Keratinocyte (primary cell): Measurements from ENCODE around the gene PSMB9. TPM values are rescaled to one million over a fixed set of nuclear protein-coding genes. Genes with fewer than 3 reads are reported as not detected.
"Not testable (repeated sequence)": the region's sequence is repeated elsewhere in the genome, so short reads cannot be mapped to it uniquely, and the experiment has no call there.

ENCODE experiments used
- DNase-seq: peaks from one replicate; pipeline ENCODE4 v3.0.0-alpha.2; 2011; ENCODE audit warnings: low read depth, missing footprints, low spot score
- FAIRE-seq: peaks from 2 replicates; lab custom pipeline; 2011; peaks lifted over from hg19 to GRCh38; lab: Jason Lieb, UNC
- H2AFZ ChIP-seq: 2 replicates; pipeline ENCODE4 v1.6.0; 2012; ENCODE audit warnings: low read length, control low read depth, inconsistent platforms; ENCODE audit not compliant: control insufficient read depth
- H3K27ac ChIP-seq: 2 replicates; pipeline ENCODE4 v1.5.1; 2011; ENCODE audit warnings: low read length; ENCODE audit not compliant: control insufficient read depth, insufficient read depth
- H3K27me3 ChIP-seq: 3 replicates; pipeline ENCODE4 v1.6.0; 2011; ENCODE audit warnings: low read length; ENCODE audit not compliant: control insufficient read depth, insufficient read depth; ENCODE audit errors: extremely low read depth
- H3K36me3 ChIP-seq, 2 experiments: 2 replicates in 1 of 2; 3 replicates in 1 of 2; pipeline ENCODE4 v1.5.1; 2011; ENCODE audit warnings: low read length in 2 of 2, mild to moderate bottlenecking in 1 of 2; ENCODE audit not compliant: control insufficient read depth in 2 of 2, insufficient read depth in 2 of 2; ENCODE audit errors: extremely low read depth in 1 of 2
- H3K4me1 ChIP-seq: 3 replicates; pipeline ENCODE4 v1.5.1; 2011; ENCODE audit warnings: low read length; ENCODE audit not compliant: control insufficient read depth, insufficient read depth; ENCODE audit errors: extremely low read depth
- H3K4me2 ChIP-seq: 3 replicates; pipeline ENCODE4 v1.6.0; 2011; ENCODE audit warnings: low read depth, low read length; ENCODE audit not compliant: control insufficient read depth, insufficient read depth; ENCODE audit errors: extremely low read depth
- H3K4me3 ChIP-seq, 3 experiments: fragments of 200-600 bp in 1 of 3; sonication (generic) in 1 of 3; 2 replicates in 2 of 3; 3 replicates in 1 of 3; pipeline ENCODE4 v1.5.1; 2011 to 2016; ENCODE audit warnings: low read length in 3 of 3, mild to moderate bottlenecking in 3 of 3, control low read depth in 2 of 3, inconsistent platforms in 1 of 3, low read depth in 1 of 3, mixed read lengths in 1 of 3, mixed run types in 1 of 3, moderate library complexity in 1 of 3; ENCODE audit not compliant: control insufficient read depth in 2 of 3, insufficient read depth in 2 of 3; ENCODE audit errors: extremely low read depth in 1 of 3
- H3K79me2 ChIP-seq: 2 replicates; pipeline ENCODE4 v1.6.0; 2012; ENCODE audit warnings: low read length; ENCODE audit not compliant: control insufficient read depth, insufficient read depth
- H3K9ac ChIP-seq: 3 replicates; pipeline ENCODE4 v1.6.0; 2011; ENCODE audit warnings: low read length; ENCODE audit not compliant: control insufficient read depth, insufficient read depth; ENCODE audit errors: extremely low read depth
- H3K9me1 ChIP-seq: 3 replicates; pipeline ENCODE4 v1.6.0; 2011; ENCODE audit warnings: low read length; ENCODE audit not compliant: control insufficient read depth, insufficient read depth; ENCODE audit errors: extremely low read depth
- H3K9me3 ChIP-seq: 2 replicates; pipeline ENCODE4 v1.5.1; 2012; ENCODE audit warnings: low read depth, low read length; ENCODE audit not compliant: control insufficient read depth
- H4K20me1 ChIP-seq: 3 replicates; pipeline ENCODE4 v1.6.0; 2011; ENCODE audit warnings: low read length; ENCODE audit not compliant: control insufficient read depth, insufficient read depth; ENCODE audit errors: extremely low read depth
- CTCF ChIP-seq, 3 experiments: IDR thresholded peaks in 1 of 3; conservative IDR thresholded peaks in 1 of 3; optimal IDR thresholded peaks in 1 of 3; 2 replicates in 2 of 3; 3 replicates in 1 of 3; pipeline versions ENCODE3 to v1.5.1; 2011; ENCODE audit warnings: low read length in 3 of 3, mild to moderate bottlenecking in 3 of 3, moderate library complexity in 2 of 3, control low read depth in 1 of 3, inconsistent platforms in 1 of 3; ENCODE audit not compliant: insufficient read depth in 2 of 3; ENCODE audit errors: extremely low read depth in 1 of 3
- EZH2 ChIP-seq: IDR thresholded peaks from one replicate; pipeline ENCODE4 v1.6.1; 2012; ENCODE audit warnings: inconsistent platforms, mild to moderate bottlenecking, low read length, moderate library complexity
- dilution Hi-C: fragments of 300-500 bp; cut with MboI; formaldehyde crosslinking; loops from one replicate; pipeline ENCODE4 v1.7.0; 2020; ENCODE audit warnings: low sequenced_read_pairs; ENCODE audit not compliant: extremely low pct_ligation_motif_present
- polyA plus RNA-seq, 5 experiments: library from polyadenylated mRNA; depleted of rRNA in 3 of 5; stranded (reverse) in 3 of 5; stranded (forward) in 1 of 5; unstranded in 1 of 5; fragments of >200 nt; gene quantifications; 1 replicate in 1 of 5; 2 replicates in 3 of 5; 3 replicates in 1 of 5; pipeline versions ENCODE4 v1.2.1 to v1.2.3, GENCODE V29; 2011 to 2012; ENCODE audit warnings: missing spikeins in 2 of 5, low read depth in 1 of 5, low replicate concordance in 1 of 5

Gene PSMB9
- polyA plus RNA-seq, 1 donor (not counting 4 experiments of a cell fraction or from before 2014, with no cell fraction given): 25.4 TPM

GRCh38 chr6:32876603-32877002 is 22.6 kb downstream of the PSMB9 start:
- no peaks in the 10 kb centered on the region for H4K20me1 ChIP-seq
- H3K4me2 ChIP-seq: no peak overlapping the region
- H3K36me3 ChIP-seq: no peaks in the 10 kb centered on the region
- FAIRE-seq (no peak), DNase-seq (no peak)
- no peaks in the 10 kb centered on the region for H3K27me3 ChIP-seq
- H3K4me3 ChIP-seq: no peak overlapping the region
- H3K9me1 ChIP-seq: no peaks in the 10 kb centered on the region
- no peaks in the 10 kb centered on the region for H3K4me1 ChIP-seq
- no peaks in the 10 kb centered on the region for H3K79me2 ChIP-seq
- no peaks in the 10 kb centered on the region for H3K9me3 ChIP-seq
- dilution Hi-C loops: no loop called here
- no peak overlapping the region for H3K9ac ChIP-seq
- no peak overlapping the region for H2AFZ ChIP-seq
- TF ChIP-seq CTCF (optimal IDR thresholded peaks at IDR 0.05 in 1 of 3, IDR thresholded peaks at IDR 0.05 in 1 of 3, conservative IDR thresholded peaks at IDR 0.05 in 1 of 3; ENCODE audit: extremely low read depth in 1 of 3, insufficient read depth in 2 of 3, low read length in 3 of 3) (no peak), EZH2 (no peak)
- H3K27ac ChIP-seq: no peak overlapping the region

GRCh38 chr6:32879691-32880090 is 25.7 kb downstream of the PSMB9 start:
- no peaks in the 10 kb centered on the region for H3K36me3 ChIP-seq
- DNase-seq (no peak), FAIRE-seq (no peak)
- no peak overlapping the region for H3K9ac ChIP-seq
- no peaks in the 10 kb centered on the region for H3K79me2 ChIP-seq
- no peaks in the 10 kb centered on the region for H3K9me3 ChIP-seq
- peaks cover 10% of the 10 kb centered on the region for H3K4me1 ChIP-seq
- no peaks in the 10 kb centered on the region for H3K9me1 ChIP-seq
- no peak for TF ChIP-seq EZH2
- TF ChIP-seq CTCF (optimal IDR thresholded peaks at IDR 0.05 in 1 of 3, IDR thresholded peaks at IDR 0.05 in 1 of 3, conservative IDR thresholded peaks at IDR 0.05 in 1 of 3; ENCODE audit: extremely low read depth in 1 of 3, insufficient read depth in 2 of 3, low read length in 3 of 3): no peak
- no peak overlapping the region for H2AFZ ChIP-seq
- no peaks in the 10 kb centered on the region for H3K27me3 ChIP-seq
- H3K4me3 ChIP-seq: no peak overlapping the region
- H3K4me2 ChIP-seq: no peak overlapping the region
- no peaks in the 10 kb centered on the region for H4K20me1 ChIP-seq
- dilution Hi-C loops: no loop called here
- no peak overlapping the region for H3K27ac ChIP-seq

- dilution Hi-C loops, FAIRE-seq, H3K79me2 ChIP-seq, DNase-seq, H2AFZ ChIP-seq, H3K9me3 ChIP-seq, H3K36me3 ChIP-seq, H3K27me3 ChIP-seq, H4K20me1 ChIP-seq, H3K4me2 ChIP-seq, H3K9ac ChIP-seq, H3K4me3 ChIP-seq, H3K9me1 ChIP-seq, H3K27ac ChIP-seq: not testable (repeated sequence)
- peaks cover 10% of the 10 kb centered on the region for H3K4me1 ChIP-seq
Measured at GRCh38 chr6:32880962-32881361, 27.0 kb downstream of the PSMB9 start.
